DMS 273 treated with DMSO at 0.1 percent for 48 hours (cell line): ENCODE data around the gene DNAJC2.
"Not testable (repeated sequence)": the region's sequence is repeated elsewhere in the genome, so short reads cannot be mapped to it uniquely, and the experiment has no call there.

Experiments used
- DNase-seq: peaks from one replicate; lab custom pipeline; 2025; lab: John Stamatoyannopoulos, UW

The DNAJC2 gene

DNA sequence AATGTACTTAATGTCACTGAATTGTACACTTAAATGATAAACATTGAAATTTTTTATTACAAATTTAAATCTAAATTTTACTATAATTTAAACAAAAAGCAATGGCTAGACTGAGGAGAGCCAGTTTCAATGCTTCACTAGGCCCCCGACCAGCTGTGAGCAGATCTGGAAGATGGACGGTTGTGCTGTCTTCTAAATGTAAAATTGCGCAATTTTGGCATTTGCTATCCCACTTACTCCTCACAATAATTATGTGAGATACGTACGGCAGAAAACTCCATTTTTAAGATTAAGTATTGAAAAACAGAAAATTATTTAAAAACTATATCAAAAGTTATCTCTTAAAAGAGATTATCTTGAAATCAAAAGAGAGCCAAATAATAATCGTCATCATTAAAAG is 71.2 kb downstream of the DNAJC2 start:
- DNase-seq = not testable (repeated sequence)

DNA sequence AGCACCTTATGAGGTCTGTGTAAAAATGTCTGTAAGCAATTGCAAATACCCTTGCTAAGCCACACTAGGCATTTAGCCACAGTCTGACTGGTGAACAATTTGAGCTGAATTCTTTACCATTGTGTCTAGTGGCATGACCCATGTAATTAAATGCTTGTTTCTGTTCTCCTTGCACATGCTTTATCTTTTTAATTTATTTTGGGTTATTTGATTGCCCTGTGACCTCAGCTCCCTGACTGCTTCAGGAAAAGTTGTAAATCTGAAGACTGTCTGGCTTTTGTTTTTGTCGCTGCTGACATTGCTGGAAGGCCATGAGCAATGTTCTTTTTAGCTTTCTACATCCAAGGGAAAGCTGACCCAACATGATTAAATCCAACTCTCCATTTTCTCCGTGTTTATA is 78.3 kb downstream of the DNAJC2 start:
- not testable (repeated sequence) for DNase-seq

DNA sequence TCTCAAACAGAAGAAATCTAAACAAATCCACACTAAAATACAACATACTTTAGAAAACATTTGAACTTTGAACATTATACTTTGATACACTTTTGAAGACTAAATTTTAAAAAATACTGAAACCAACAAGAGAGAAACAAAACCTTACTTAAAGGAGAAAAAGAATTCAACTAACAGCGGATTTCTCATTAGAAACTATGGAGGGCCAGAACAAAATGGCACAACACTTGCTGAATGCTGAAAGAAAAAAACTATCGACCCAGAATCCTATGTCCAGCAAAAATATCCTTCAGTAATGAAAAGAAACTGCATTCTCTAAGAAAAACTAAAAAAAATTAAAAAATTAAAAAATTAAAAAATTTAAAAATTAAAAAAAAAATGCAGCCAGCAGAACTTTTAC is 80.5 kb downstream of the DNAJC2 start:
- DNase-seq = not testable (repeated sequence)
